Panc1 (cell line): ENCODE measurements around the gene FBP2. TPM values are rescaled to one million over a fixed set of nuclear protein-coding genes. Genes with fewer than 3 reads are reported as not detected.
"Not testable (repeated sequence)": the region's sequence is repeated elsewhere in the genome, so short reads cannot be mapped to it uniquely, and the experiment has no call there.

Experiments used
- ATAC-seq: fragments of 200-7000 bp; cut with Tn5 transposase; 2 replicates; pipeline ENCODE4 v1.9.1; 2020; ENCODE audit warnings: mild to moderate bottlenecking, moderate library complexity
- BruUV-seq: library from RNA; stranded (reverse); fragments of 400-500 nt; replicated peaks from 2 replicates; lab custom pipeline; 2021; lab: Mats Ljungman, UMichigan
- CTCF ChIA-PET: fragments of 300-600 bp; sonication (Branson Sonifier 250); formaldehyde crosslinking; loops from one replicate; lab custom pipeline; 2022; ENCODE audit warnings: antibody characterized with exemption; lab: Charles Lee
- POLR2A ChIA-PET: fragments of 300-600 bp; sonication (Branson Sonifier 250); formaldehyde crosslinking; loops from one replicate; lab custom pipeline; 2022; ENCODE audit warnings: antibody characterized with exemption; lab: Charles Lee
- DNase-seq: peaks from one replicate; pipeline ENCODE4 v3.0.0-alpha.2; 2010; ENCODE audit warnings: low read depth, low spot score
- H3K27ac ChIP-seq: 2 replicates; pipeline ENCODE4 v1.5.1; 2011; ENCODE audit warnings: mild to moderate bottlenecking, low read length, inconsistent platforms
- H3K27me3 ChIP-seq: fragments of 200-500 bp; sonication (Bioruptor generic); 2 replicates; pipeline ENCODE4 v1.6.0; 2014; ENCODE audit warnings: low read length, inconsistent platforms; ENCODE audit not compliant: control insufficient read depth, insufficient read depth
- H3K36me3 ChIP-seq: fragments of 200-500 bp; sonication (Bioruptor generic); 2 replicates; pipeline ENCODE4 v1.5.1; 2014; ENCODE audit warnings: inconsistent platforms, mild to moderate bottlenecking, low read length, moderate library complexity; ENCODE audit not compliant: control insufficient read depth, insufficient read depth
- H3K4me1 ChIP-seq: 2 replicates; pipeline ENCODE4 v1.5.1; 2011; ENCODE audit warnings: inconsistent platforms, mild to moderate bottlenecking, low read length, moderate library complexity; ENCODE audit not compliant: control insufficient read depth, insufficient read depth
- H3K4me3 ChIP-seq, 2 experiments: 2 replicates each; pipeline ENCODE4 v1.5.1; 2011 to 2012; ENCODE audit warnings: low read depth in 2 of 2, low read length in 2 of 2, mild to moderate bottlenecking in 2 of 2, inconsistent platforms in 1 of 2, moderate library complexity in 1 of 2
- H3K9me3 ChIP-seq: fragments of 200-500 bp; sonication (Bioruptor generic); 2 replicates; pipeline ENCODE4 v1.5.1; 2014; ENCODE audit warnings: low read depth, mild to moderate bottlenecking, inconsistent platforms, low read length, moderate library complexity; ENCODE audit not compliant: control insufficient read depth, insufficient read depth
- CTCF ChIP-seq: fragments of 450-650 bp; IDR thresholded peaks from 2 replicates; pipeline ENCODE4 v1.5.1; 2017; ENCODE audit warnings: mild to moderate bottlenecking
- POLR2AphosphoS5 ChIP-seq: IDR thresholded peaks from 2 replicates; pipeline ENCODE4 v1.6.1; 2012; ENCODE audit warnings: mild to moderate bottlenecking, low read depth, low read length, moderate library complexity
- REST ChIP-seq, 2 experiments: IDR thresholded peaks; 2 replicates each; pipeline ENCODE4 v1.6.1; 2011 to 2012; ENCODE audit warnings: low read depth in 2 of 2, control low read depth in 1 of 2, low read length in 1 of 2, mild to moderate bottlenecking in 1 of 2, moderate library complexity in 1 of 2; ENCODE audit not compliant: insufficient read depth in 1 of 2
- SIN3A ChIP-seq: IDR thresholded peaks from 2 replicates; pipeline ENCODE4 v1.6.1; 2012; ENCODE audit warnings: low read depth, mild to moderate bottlenecking, low read length, moderate library complexity, borderline replicate concordance; ENCODE audit not compliant: insufficient read depth
- TCF7L2 ChIP-seq: IDR thresholded peaks from 2 replicates; pipeline ENCODE4 v1.6.1; 2011; ENCODE audit warnings: mild to moderate bottlenecking, low read depth, low read length, inconsistent platforms
- in situ Hi-C: cut with HindIII; loops from 2 replicates; pipeline ENCODE4 v1.10.0; 2016; ENCODE audit warnings: low sequenced_read_pairs, low pct_unique_long_range_greater_than_20kb
- intact Hi-C: fragments of 100-400 bp; cut with micrococcal nuclease; formaldehyde crosslinking; loops from one replicate; pipeline ENCODE4 v1.10.0; 2022; ENCODE audit not compliant: unreplicated experiment
- total RNA-seq: library from RNA; stranded (reverse); gene quantifications from one replicate; pipeline ENCODE4 v1.2.1, GENCODE V29; 2021; ENCODE audit not compliant: unreplicated experiment

FBP2 gene
- total RNA-seq, 1 experiment from 2014 or later, result not detected

- no peaks in the 10 kb centered on the region for H3K4me1 ChIP-seq
- H3K4me3 ChIP-seq, result no peak overlapping the region
- no peaks in the 10 kb centered on the region for H3K27me3 ChIP-seq
- in situ Hi-C loops, result no loop called here
- intact Hi-C loops, result no loop called here
- no peak for ATAC-seq
- H3K9me3 ChIP-seq, result no peaks in the 10 kb centered on the region
- DNase-seq, result no peak
- H3K36me3 ChIP-seq, result no peaks in the 10 kb centered on the region
- no TSS peak for BruUV-seq
- no peak overlapping the region for H3K27ac ChIP-seq
- TF ChIP-seq TCF7L2 (no peak), POLR2AphosphoS5 (no peak)
- ChIA-PET POLR2A (no interaction called here), CTCF (no interaction called here)
Observed at GRCh38 chr9:94566550-94566949, 27.1 kb downstream of the FBP2 start.

- intact Hi-C loops, POLR2A ChIA-PET, CTCF ChIA-PET, in situ Hi-C loops, H3K4me3 ChIP-seq, BruUV-seq, H3K27me3 ChIP-seq, H3K9me3 ChIP-seq, DNase-seq, H3K36me3 ChIP-seq, H3K27ac ChIP-seq, H3K4me1 ChIP-seq, ATAC-seq: not testable (repeated sequence)
Observed at GRCh38 chr9:94564279-94564678, 29.3 kb downstream of the FBP2 start.

- in situ Hi-C loops, result no loop called here
- CTCF ChIA-PET, result no interaction called here
- POLR2A ChIA-PET, result no interaction called here
Observed at GRCh38 chr9:94563548-94563947, 30.1 kb downstream of the FBP2 start.

More at GRCh38 chr9:94563548-94563947, 30.1 kb downstream of the FBP2 start:
- Histone ChIP-seq H3K27me3 (no peaks in the 10 kb centered on the region), H3K9me3 (no peaks in the 10 kb centered on the region), H3K36me3 (no peaks in the 10 kb centered on the region), H3K4me1 (no peaks in the 10 kb centered on the region), H3K4me3 (no peak overlapping the region), H3K27ac (no peak overlapping the region)
- intact Hi-C loops, result no loop called here
- ATAC-seq (no peak), DNase-seq (no peak)
- no TSS peak for BruUV-seq
- TF ChIP-seq REST (IDR thresholded peaks at IDR 0.05; ENCODE audit: insufficient read depth in 1 of 2, low read depth in 2 of 2, low read length in 1 of 2) (no peak), TCF7L2 (no peak), CTCF (no peak), SIN3A (no peak), POLR2AphosphoS5 (no peak)
